T-helper 2 cell (primary cell): Measurements from ENCODE around the gene IFT88.

Source experiments
- DNase-seq, 5 experiments: peaks; one replicate each; pipeline versions ENCODE4 v3.0.0 to v3.0.0-alpha.2; 2012 to 2022
- total RNA-seq, 2 donors: gene quantifications; one replicate each; lab custom pipeline; 2026; lab: John Stamatoyannopoulos, UW

The IFT88 gene, protein sequence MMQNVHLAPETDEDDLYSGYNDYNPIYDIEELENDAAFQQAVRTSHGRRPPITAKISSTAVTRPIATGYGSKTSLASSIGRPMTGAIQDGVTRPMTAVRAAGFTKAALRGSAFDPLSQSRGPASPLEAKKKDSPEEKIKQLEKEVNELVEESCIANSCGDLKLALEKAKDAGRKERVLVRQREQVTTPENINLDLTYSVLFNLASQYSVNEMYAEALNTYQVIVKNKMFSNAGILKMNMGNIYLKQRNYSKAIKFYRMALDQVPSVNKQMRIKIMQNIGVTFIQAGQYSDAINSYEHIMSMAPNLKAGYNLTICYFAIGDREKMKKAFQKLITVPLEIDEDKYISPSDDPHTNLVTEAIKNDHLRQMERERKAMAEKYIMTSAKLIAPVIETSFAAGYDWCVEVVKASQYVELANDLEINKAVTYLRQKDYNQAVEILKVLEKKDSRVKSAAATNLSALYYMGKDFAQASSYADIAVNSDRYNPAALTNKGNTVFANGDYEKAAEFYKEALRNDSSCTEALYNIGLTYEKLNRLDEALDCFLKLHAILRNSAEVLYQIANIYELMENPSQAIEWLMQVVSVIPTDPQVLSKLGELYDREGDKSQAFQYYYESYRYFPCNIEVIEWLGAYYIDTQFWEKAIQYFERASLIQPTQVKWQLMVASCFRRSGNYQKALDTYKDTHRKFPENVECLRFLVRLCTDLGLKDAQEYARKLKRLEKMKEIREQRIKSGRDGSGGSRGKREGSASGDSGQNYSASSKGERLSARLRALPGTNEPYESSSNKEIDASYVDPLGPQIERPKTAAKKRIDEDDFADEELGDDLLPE
- 6.5 to 14.5 reads per million in 2 donors for total RNA-seq

- peak; percentile 52 to 91 (median 72) for DNase-seq
These were observed at the start of gene IFT88 for GRCh38 chr13:20566898-20567874. IFT88 (plus strand) TSS chr13:20567157; CDS start chr13:20574386, 7,229 bp downstream.

DNA sequence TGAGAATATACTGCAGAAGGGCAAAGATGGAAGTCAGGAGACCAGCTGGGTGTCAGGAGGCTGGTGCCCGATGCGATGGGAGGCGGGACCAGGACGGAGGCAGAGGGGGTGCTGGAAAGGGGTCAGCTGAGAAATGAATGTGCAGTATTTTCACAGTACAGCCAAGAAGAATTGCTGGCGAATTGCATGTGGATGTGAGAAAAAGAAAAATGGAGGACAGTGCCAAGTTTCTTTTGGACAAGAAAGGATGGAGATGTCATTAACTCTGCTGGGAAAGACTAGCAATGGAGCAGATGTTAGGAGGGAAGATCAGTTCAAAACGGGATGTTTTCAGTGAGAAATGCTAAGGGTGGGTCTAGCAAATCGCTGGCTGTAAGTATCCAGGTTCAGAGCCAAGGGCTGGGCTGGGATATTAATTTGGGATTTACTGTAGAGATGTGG, 48.3 kb upstream of the IFT88 start:
- no peak for DNase-seq

DNA sequence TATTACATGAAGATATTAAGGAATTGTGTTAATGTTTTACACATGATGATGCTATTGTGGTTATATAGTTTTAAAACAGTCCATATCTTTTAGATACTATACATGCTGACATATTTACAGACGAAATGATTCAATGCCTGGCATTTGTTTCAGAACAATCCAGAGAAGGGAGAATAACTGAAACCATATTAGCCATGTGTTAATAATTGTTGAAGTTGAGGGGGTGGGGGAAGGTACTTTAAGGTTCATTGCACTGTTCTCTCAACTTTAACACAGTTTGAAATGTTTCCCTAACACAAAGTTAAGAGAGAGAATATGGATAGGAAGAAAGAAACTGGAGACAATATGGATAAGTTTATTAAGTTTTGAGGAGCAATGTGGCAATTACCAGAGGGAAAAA, 47.1 kb upstream of the IFT88 start:
- no peak for DNase-seq

GRCh38 chr13:20521364-20522115, 45.4 kb upstream of the IFT88 start:
- no peak for DNase-seq

- DNase-seq = peak in 1 of 5 experiments; percentile 65
These were observed 41.8 kb upstream of the IFT88 start for GRCh38 chr13:20525144-20525600.

DNA sequence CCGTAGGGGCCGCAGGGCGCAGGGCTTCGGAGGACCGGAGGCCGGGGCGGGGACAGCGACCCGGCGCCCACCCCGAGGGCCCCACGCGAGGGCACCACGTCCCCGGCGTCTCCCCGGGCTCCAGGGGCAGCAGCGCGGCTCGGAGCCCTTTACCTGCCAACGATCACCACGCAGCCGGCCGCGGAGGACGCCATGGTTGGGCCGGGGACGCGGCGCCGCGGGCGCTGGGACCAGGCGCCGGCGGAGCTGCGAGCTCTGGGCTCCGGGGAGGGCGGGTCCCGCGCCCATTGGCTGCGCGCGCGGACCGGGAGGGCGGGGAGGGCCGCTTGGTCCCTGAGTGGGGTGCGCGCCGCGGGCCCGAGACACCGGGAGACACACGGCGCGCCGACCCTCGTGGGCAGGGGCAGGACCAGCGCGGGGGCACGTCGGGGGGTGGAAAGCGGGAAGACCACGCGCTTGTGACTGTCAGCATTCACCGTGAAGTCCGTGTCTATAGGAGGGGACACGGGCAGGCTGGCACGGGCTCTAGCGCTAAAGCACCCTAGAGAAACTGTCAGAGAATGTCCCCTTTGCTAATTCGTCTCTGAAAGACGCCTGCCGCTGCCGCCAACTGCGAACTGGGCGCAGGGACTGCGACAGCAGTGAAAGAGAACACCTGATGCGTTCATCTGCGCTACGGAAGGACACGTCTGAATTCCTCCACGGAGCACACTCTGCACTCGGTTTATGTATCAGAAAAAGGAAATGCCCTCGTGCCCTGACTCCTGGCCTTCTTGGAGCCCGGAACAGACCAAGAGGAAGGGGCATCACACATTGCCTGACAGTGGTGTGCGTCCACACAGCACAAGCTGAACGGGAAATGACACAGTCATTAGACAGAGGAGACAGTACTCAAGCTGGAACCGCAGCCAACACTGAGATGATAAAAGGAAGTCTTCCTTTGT, 41.1 kb upstream of the IFT88 start, which contains the start of gene CRYL1:
Gene CRYL1, minus strand, starts transcription at position 257 of the 944 bp plus-strand sequence. Its CDS starts 63 bp downstream, at position 194.
- peak; percentile 53 to 84 (median 62) for DNase-seq

DNA sequence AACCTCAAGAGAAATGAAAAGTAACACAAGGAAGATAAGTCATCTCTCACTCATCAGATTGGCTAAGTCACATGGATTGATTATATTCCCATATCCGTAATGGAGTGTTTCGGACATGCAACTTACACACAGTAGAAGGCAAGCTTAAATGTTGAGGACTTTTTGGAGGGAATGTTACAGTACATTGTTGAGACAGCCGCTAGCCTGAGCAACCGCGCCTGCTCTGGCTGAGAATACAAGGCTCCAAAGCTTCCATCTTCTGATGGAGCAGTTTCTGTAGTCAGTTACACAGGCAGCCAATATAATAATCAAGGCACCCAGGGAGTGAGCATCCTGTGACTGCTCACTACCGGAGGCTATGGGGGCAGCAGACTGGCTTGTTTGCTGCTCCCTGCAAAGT, 40.3 kb upstream of the IFT88 start:
- DNase-seq = no peak

GRCh38 chr13:20528452-20528851, 38.5 kb upstream of the IFT88 start:
- peak in 1 of 5 experiments; percentile 30 for DNase-seq

DNA sequence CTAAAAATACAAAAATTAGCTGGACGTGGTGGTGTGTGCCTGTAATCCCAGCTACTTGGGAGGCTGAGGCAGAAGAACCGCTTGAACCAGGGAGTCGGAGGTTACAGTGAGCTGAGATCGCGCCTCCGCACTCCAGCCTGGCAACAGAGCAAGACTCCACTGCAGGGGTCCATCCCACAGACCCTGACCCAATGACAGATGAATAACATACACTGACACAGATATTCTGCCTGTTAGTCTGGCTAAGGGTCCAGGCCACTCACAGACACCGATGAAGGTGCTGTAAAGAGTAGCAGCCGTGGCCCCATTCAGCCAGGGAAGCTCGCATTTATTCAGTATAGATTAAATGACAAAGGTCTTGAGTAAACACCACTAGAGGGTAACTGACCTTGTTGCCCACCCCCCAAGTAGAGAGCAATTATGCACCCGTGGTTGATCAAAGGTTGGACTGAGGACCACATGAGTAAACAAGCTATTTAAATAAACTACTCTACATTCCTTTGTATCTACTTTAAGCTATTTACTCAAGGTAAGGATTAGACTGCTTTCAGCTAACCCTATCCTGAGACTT, 32.8 kb upstream of the IFT88 start:
- no peak for DNase-seq

DNA sequence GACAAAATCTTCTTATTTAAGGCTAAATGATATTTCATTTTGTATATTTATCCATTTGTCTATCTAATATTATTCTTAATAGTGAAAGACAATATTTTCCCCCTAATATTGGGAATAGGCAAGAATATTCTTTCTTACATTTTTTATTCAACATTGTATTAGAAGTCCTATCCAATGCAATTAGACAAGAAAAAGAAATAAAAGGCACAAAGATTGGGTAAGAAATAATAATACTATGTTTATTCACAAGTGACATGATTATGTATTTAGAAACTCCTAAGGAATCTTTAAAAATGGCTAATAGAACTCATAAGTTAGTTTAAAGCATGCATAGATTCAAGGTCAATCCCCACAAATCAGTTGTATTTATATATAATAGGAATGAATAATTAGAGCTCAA, 30.0 kb upstream of the IFT88 start:
- no peak for DNase-seq

- no peak for DNase-seq
These were observed 22.6 kb upstream of the IFT88 start for GRCh38 chr13:20544201-20544923.

DNA sequence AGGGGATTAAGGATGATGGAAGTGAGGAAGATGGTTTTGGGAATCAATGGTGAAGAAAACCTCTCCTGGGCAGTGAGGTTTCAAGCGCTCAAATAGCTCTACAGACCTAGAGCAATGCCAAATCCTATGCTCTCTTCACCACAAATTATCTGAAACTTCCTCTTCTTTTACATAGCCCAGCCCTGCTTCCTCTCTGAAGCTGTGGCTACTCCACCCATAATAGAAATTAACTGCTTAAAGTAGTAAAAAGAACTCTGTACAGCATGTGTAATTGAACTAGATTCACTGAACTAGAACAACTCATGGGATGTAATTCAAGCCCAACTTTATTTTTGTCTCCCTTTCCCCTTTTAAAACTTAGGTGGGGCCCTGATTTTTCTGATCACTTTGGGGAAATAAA, 20.4 kb upstream of the IFT88 start:
- no peak for DNase-seq

DNA sequence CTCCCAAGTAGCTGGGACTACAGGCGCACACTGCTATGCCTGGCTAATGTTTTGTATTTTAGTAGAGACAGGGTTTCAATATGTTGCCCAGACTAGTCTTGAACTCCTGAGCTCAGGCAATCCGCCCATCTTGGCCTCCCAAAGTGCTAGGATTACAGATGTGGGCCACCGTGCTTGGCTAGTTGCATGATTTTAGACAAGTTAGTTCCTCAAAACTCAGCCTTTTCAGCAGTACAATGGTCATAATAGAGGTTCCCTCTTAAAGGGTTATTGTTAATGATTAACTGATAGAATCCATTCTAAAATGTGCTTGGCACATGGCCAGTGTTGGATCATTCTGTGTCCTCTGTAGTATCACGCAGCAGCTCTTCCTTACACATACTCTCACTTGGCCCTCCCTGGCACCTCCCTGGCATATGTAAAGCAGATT, 19.5 kb upstream of the IFT88 start:
- no peak for DNase-seq

DNA sequence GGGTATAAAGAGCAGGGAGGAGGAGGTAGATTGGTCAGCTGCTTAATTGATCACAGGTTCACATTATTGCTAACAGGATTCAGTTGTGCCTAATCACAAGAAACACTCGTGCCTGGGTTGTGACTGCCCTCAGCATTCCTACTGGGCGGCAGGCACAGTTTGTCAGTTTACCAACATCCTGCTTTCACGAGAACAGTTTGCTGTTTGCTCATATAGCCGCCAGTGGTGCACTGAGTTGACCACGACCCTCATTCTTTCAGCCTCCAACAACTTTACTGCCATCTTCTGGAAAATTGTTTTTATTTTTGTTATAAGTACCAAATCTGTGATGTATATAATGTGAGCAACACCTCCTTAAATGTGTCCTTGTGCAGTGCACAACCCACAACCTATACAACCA, 16.2 kb upstream of the IFT88 start:
- peak in 1 of 5 experiments; percentile 37 for DNase-seq

DNA sequence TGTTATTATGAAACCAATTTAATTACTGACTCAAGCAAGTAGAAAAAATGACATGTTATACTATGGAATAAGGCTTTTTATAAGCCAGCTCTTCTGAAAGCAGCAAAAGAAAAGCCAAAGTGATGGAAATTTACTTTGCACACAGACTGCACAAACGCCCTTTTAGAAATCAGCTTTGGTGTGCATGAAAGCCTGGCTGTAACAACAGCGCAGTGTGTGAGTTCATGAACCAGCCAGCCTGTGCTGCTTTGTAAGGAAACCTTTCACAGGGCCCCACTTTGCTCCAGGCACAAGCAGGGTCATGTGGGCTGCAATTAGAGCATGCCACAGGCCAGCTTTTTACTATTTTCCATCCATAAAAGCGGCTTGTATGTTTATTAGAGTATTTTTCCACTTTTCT, 13.6 kb upstream of the IFT88 start:
- no peak for DNase-seq

DNA sequence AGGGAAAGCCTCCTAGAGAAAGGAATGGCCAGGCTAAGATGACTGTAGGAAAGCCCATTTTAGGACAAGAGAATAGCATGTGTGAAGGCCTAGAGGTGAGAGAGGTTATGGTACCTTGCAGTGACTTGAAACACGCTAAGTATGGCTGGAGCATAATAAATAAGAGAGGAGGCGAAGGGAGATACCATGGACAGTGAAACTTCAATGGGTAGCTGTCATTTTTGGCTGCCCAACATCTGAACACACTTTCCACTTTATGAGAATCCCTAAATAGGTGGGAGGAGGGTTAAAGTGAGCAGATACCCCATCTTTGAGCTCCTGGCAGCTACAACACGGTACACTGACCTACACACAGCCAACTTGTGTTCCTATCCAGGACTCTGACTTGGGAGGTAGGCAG, 8.0 kb upstream of the IFT88 start:
- DNase-seq = no peak

DNA sequence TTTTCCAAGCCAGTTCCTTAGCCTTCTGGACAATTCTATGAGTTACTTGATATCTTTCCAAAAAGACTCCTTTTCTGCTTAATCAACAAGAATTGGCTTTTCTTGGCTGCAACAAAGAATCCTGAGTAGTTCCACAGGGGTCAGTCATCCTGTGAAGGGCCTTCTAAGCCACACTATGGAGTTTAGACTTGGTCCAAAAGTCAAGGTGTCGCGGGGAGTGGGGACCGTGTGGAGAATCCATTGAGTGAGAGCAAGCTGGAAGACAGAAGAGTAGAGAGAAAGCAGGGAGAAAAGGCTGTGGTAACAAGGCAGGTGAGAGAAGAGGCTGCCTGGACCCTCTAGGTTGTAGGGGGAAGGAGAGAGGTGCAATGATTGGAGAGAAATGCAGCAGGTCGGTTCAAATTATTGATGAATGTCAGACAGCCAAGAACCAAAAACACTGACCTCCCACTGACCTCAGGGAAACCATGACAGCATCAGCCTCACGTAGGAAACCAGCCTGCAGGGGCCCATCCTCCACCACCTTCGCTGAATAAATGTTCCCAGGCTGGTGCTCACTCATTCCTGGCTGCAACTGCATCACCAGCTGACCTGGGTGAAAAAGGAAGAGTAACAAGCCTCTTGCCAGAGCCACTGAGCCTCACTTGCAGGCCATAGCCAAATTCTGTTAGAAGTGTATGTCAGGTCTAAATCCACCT, 7.1 kb upstream of the IFT88 start:
- DNase-seq = no peak

GRCh38 chr13:20561741-20562140, 5.2 kb upstream of the IFT88 start:
- DNase-seq = no peak
